GM21515 (cell line): ENCODE data around the gene CNPY1.

ENCODE experiments used
- ATAC-seq: cut with Tn5 transposase; IDR thresholded peaks from one replicate; pipeline ENCODE4 v1.9.1; 2021; ENCODE audit not compliant: unreplicated experiment

The CNPY1 gene

GRCh38 chr7:155514296-155514695, 32.1 kb downstream of the CNPY1 start:
- no peak for ATAC-seq

- no peak for ATAC-seq
These were observed 32.6 kb downstream of the CNPY1 start for GRCh38 chr7:155513543-155514285.

- ATAC-seq = no peak
These were observed 34.0 kb downstream of the CNPY1 start for GRCh38 chr7:155512246-155512887.

GRCh38 chr7:155511702-155511996, 34.7 kb downstream of the CNPY1 start:
- ATAC-seq = no peak

GRCh38 chr7:155510975-155511701, 35.2 kb downstream of the CNPY1 start:
- ATAC-seq = no peak

- ATAC-seq = no peak
These were observed 36.4 kb downstream of the CNPY1 start for GRCh38 chr7:155509725-155510551.

- no peak for ATAC-seq
These were observed 37.0 kb downstream of the CNPY1 start for GRCh38 chr7:155509359-155509724.

DNA sequence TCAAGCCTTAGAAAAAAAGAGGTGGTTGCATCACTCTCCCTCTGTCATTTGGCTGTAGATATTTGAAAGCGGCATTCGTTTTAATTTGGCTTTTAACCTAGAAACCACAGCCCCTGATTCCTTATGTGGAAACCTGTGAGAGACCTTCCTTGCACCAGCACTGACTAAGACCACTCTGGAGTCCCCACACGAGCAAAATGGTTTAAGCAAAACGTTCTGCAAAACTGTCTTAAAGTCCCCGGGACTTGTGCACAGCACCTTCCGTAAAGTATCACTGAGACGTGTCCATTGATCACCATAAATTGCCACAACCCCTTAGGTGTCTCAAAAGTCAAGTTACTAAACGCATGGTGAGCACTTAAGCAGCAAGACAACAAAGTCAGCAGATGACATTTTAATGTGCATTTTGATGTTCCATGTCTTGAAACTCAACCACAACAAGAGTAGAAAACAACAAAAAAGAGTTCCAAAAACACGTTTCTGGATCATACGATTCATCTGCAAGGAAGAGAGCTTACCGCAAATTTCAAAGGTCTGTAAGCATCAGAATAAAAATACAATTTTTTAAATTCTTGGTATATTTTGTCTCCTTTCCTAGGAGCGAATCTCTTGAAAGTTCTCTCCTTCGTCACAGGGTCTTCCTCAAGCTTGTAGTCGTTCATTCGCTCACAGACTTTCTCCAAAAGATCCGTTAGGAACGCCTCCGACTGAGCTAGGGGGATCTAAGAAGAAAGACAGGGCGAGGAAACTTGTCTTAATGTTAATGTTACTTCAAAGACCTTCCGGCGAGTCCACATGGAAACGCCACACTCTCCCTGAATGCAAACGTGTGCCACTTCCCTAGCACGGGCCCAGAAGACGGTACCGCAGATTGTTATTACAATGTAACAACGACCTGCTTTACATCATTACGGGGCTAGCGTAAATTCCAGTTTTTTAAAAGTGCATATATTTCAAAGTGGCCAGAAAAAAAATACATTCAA, 37.7 kb downstream of the CNPY1 start:
- no peak for ATAC-seq

DNA sequence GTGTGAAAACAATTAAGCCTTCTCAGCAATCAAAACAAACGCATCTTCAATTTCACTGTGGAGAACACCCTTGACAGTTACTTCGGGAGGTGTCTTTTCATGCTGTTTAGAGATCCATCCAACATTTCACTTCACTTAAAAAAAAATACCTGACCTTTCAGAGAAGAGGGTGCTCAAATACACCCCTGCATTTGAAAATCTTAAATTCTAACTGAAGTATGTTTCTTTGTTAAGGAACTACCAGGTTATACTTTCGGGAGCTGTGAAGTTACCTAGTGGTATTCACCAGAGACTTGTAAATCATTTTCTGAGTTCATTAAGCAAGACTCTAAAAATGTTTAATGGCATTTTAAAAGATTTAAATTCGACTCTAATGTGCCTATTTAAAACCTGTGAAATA, 38.8 kb downstream of the CNPY1 start:
- no peak for ATAC-seq

GRCh38 chr7:155506854-155507337, 39.5 kb downstream of the CNPY1 start:
- ATAC-seq = no peak

DNA sequence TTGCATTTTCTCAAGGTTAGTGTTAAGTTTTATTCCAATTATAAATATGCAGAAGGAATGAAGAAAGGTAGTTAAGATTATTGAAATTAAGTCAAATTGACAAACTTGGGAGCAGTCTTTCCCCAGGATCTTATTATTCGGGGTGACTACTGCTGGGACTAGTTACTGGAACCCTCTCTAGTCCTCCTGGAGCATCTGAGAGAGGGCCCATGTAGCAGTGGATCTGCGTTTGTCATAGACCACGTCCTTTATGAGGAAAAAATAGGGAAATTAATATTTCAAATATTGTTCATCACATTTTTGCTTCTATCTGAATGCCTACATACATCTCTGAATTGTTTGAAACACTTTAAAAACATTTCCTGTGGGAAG, 41.0 kb downstream of the CNPY1 start:
- ATAC-seq = no peak

- ATAC-seq = no peak
These were observed 49.0 kb downstream of the CNPY1 start for GRCh38 chr7:155497149-155497901.

DNA sequence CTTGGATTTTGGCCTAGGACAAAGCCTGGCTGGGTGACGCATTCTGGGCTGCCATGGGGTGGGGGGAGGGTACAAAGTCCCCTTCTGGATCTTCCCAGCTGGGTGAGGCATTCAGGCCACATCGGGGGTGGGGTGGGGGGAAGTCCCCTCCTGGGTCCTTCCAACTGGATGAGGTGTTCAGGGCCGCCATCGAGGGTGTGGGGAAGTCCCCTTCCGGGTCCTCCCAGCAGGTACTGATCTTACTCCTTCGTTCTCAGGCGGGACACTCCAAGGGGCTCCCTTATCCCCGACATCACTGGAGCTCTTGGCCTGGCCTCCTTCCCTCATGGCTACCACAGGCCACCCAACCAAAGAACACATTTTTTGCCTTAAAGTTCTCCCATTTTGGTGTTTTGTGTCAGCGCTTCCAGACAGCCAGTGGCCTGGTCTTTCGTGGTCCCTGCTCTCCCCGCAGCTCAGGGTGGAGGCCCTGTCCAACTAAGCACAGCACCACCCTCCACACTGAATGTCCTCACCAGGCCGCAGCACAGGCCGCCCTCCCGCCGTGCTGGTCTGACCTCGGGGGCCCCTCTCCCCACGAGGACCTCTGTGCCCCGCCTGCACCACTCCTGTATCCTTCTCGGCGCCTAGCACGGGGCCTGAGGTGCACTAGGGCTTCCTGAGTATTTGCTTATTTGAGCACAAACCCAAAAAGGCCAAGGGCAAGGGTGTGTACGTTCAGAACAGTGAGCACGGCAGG, 49.9 kb downstream of the CNPY1 start:
- ATAC-seq = no peak

DNA sequence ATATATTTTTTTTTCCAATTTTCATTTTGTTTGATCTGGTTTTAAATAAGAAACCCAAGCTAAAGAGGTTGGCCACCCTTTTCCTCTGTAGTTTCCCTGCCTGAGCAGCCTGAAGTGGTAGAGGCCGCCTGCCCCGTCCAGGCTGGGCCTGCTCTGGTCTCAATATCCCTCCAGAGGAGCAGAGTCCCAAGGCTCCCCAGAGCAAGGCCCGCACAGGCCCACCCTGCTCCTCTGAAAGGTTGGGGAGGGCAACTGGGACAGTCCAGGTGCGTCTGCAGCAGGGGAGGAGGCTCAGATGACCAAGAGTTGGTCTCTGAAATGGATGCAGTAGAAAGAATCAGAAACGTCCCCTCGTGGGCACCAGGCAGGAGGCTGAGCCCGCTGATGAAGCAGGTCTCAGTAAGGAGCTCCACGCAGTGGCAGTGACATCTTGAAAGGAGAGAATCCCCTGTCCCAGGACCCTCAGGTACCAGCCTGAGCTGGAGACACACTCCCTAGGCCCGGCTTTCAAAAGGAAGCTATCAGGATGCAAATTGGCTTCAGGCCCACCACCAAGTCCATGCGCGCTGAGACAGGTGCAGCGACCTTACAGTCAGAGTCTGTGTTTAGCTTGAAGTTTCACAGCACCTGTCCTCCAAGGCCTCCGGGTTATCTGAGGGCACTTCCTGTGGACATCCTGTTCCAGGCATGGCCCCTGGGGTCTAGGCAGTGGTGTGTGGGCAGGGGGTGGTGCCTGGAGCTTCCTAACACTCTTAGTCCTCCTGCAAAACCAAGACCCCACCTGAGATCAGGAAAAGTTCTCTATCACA, 50.7 kb downstream of the CNPY1 start:
- ATAC-seq = no peak

DNA sequence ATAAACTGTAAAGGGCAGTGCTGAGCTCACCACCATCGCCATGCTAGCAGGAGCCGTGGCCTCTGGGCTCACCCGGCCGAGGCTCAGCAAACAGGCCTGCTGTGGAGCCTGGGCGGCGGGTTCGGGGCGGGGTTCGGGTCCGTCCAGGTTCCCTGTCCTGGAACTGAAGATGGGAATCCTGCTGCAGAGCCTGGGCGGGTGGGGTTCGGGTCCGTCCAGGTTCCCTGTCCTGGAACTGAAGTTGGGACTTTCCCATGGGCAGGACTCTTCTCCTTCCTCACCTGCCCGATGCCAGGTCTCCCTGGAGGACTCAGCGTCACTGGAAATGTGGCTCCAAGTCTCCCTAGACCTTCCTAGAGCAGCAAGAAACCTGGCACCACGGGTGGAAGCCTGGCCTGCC, 51.8 kb downstream of the CNPY1 start:
- no peak for ATAC-seq

DNA sequence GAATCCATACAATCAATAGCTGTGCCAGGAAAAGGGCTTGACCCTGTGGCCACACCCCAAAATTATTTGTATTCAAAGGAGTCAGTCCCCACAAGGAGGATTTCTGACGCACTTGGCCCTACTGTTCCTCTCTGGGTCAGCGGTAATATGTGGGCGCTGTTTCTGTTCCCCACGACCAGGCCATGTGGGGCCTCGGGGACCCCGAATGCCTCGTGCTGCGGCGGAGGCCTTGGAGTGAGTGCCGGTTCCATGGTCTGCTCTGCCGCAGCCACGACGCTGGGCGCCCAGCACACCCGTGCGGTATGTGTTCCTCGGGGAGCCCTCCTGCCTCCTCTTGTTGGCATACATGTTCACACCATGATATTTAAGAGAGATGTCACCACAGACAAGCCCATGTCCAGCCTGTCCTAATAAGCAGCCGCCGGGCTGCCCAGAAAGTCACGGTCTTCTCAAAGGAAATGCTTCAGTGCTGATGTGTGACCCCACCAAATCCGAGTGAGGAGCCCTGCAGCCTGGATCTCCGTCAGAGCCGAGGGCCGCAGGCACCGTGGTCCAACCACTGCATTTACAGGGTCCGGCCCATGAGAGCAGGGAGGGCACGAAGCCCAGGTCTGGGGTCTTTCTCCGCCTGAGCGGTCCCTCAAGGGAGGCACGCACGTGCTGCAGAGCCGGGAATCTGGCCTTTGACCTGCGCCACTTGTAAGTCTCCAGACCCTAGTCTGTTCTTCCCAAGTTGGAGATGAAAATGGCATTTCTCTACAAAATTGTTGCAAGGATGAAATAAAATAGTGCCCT, 52.4 kb downstream of the CNPY1 start:
- ATAC-seq = no peak

DNA sequence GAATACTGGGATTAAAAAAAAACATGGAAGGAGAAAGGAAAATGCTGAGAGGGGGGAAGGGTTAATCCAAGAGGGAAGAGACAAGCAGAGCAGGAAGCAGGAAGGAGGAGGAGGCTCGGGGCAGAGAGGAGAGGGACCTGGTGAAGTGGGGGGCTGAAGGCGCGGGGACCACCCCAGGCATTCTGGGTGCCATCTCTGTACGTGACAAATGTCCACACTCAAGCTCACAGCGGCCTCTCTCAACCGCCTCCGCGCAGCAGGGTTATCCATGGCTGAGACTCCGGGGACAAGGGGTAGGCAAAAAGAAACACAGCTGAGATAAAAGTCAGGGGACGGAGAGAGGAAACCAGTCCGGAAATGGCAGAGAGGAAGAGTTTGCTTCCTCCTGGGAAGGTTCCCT, 54.5 kb downstream of the CNPY1 start:
- no peak for ATAC-seq
